ENCODE measurements around the gene SENP7.

SENP7 gene

GRCh38 chr3:101433652-101434051 is 79.4 kb downstream of the SENP7 start:
- no peak overlapping the region for H3K4me3 ChIP-seq (ENCODE audit: control insufficient read depth, low read depth, low read length)
- DNase-seq (ENCODE audit: low read depth), result no peak
- no peak for TF ChIP-seq CTCF (IDR thresholded peaks at IDR 0.05; ENCODE audit: control insufficient read depth, insufficient read depth, low read depth, low read length, missing control alignments)

GRCh38 chr3:101423984-101424888 is 88.8 kb downstream of the SENP7 start:
- DNase-seq (ENCODE audit: low read depth), result no peak
- H3K4me3 ChIP-seq (ENCODE audit: control insufficient read depth, low read depth, low read length), result no peak overlapping the region
- no peak for TF ChIP-seq CTCF (IDR thresholded peaks at IDR 0.05; ENCODE audit: control insufficient read depth, insufficient read depth, low read depth, low read length, missing control alignments)

GRCh38 chr3:101418851-101419250 is 94.2 kb downstream of the SENP7 start:
- H3K4me3 ChIP-seq (ENCODE audit: control insufficient read depth, low read depth, low read length), result no peak overlapping the region
- no peak for DNase-seq (ENCODE audit: low read depth)
- no peak for TF ChIP-seq CTCF (IDR thresholded peaks at IDR 0.05; ENCODE audit: control insufficient read depth, insufficient read depth, low read depth, low read length, missing control alignments)

- TF ChIP-seq CTCF (IDR thresholded peaks at IDR 0.05; ENCODE audit: control insufficient read depth, insufficient read depth, low read depth, low read length, missing control alignments), result no peak
- DNase-seq (ENCODE audit: low read depth), result no peak
- H3K4me3 ChIP-seq (ENCODE audit: control insufficient read depth, low read depth, low read length), result no peak overlapping the region
Measured at GRCh38 chr3:101414121-101414520, 98.9 kb downstream of the SENP7 start.

- no peak for DNase-seq (ENCODE audit: low read depth)
- H3K4me3 ChIP-seq (ENCODE audit: control insufficient read depth, low read depth, low read length), result no peak overlapping the region
- no peak for TF ChIP-seq CTCF (IDR thresholded peaks at IDR 0.05; ENCODE audit: control insufficient read depth, insufficient read depth, low read depth, low read length, missing control alignments)
Measured at GRCh38 chr3:101413656-101414055, 99.4 kb downstream of the SENP7 start.

- TF ChIP-seq CTCF (IDR thresholded peaks at IDR 0.05; ENCODE audit: control insufficient read depth, insufficient read depth, low read depth, low read length, missing control alignments), result no peak
- DNase-seq (ENCODE audit: low read depth), result no peak
- H3K4me3 ChIP-seq (ENCODE audit: control insufficient read depth, low read depth, low read length), result no peak overlapping the region
Measured at GRCh38 chr3:101391413-101391950, 121.5 kb downstream of the SENP7 start.
